Measurements from ENCODE around the gene POGZ. TPM values are rescaled to one million over a fixed set of nuclear protein-coding genes. Genes with fewer than 3 reads are reported as not detected.

Gene POGZ
- total RNA-seq, 1 experiment from 2014 or later, result 76.0 TPM

DNA sequence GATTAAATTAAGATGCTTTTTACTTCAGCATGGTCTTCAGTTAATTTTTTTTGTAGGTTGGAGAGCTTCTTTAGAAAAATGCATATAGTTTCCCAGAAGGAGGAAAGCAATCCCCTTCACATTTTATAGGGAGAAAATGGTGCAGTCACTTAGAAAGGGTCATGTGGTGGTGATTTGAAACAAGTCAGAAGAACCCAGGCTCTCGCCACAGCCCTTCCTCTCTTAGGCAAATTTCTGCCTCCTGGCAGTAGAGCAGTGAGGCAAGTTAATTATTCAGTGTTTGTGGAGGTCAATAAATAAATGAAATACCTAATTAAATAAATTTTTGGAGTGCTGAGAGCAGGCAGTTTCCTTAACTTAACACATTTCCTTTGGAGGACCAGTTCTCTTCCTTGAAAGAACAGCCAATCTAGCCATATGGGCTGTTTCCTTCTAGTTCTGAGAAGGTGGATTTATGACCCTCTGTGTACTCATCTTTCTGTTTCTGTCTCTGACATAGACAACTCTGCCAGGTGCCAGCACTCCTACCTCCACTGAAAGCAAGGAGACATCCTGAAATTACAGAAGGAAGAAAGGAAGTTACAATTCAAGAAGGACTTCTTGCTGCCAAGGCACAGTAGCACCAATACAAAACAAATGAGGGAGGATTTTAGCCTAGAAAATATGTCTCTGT is 19.0 kb upstream of the POGZ start:
- intact Hi-C loops (cut with micrococcal nuclease; ENCODE audit: unreplicated experiment) (no loop called here), in situ Hi-C loops (cut with HindIII; ENCODE audit: low pct_unique_long_range_greater_than_20kb, low sequenced_read_pairs) (no loop called here)
- TF ChIP-seq, protein P1, sequence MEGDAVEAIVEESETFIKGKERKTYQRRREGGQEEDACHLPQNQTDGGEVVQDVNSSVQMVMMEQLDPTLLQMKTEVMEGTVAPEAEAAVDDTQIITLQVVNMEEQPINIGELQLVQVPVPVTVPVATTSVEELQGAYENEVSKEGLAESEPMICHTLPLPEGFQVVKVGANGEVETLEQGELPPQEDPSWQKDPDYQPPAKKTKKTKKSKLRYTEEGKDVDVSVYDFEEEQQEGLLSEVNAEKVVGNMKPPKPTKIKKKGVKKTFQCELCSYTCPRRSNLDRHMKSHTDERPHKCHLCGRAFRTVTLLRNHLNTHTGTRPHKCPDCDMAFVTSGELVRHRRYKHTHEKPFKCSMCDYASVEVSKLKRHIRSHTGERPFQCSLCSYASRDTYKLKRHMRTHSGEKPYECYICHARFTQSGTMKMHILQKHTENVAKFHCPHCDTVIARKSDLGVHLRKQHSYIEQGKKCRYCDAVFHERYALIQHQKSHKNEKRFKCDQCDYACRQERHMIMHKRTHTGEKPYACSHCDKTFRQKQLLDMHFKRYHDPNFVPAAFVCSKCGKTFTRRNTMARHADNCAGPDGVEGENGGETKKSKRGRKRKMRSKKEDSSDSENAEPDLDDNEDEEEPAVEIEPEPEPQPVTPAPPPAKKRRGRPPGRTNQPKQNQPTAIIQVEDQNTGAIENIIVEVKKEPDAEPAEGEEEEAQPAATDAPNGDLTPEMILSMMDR (IDR thresholded peaks at IDR 0.05), result no peak
- TF ChIP-seq TCF7L2 (IDR thresholded peaks at IDR 0.05; ENCODE audit: low read depth, low read length) (no peak), SIN3A (IDR thresholded peaks at IDR 0.05; ENCODE audit: borderline replicate concordance, insufficient read depth, low read depth, low read length) (no peak), POLR2AphosphoS5 (IDR thresholded peaks at IDR 0.05; ENCODE audit: low read depth, low read length) (no peak)
- TF ChIP-seq, protein P2, sequence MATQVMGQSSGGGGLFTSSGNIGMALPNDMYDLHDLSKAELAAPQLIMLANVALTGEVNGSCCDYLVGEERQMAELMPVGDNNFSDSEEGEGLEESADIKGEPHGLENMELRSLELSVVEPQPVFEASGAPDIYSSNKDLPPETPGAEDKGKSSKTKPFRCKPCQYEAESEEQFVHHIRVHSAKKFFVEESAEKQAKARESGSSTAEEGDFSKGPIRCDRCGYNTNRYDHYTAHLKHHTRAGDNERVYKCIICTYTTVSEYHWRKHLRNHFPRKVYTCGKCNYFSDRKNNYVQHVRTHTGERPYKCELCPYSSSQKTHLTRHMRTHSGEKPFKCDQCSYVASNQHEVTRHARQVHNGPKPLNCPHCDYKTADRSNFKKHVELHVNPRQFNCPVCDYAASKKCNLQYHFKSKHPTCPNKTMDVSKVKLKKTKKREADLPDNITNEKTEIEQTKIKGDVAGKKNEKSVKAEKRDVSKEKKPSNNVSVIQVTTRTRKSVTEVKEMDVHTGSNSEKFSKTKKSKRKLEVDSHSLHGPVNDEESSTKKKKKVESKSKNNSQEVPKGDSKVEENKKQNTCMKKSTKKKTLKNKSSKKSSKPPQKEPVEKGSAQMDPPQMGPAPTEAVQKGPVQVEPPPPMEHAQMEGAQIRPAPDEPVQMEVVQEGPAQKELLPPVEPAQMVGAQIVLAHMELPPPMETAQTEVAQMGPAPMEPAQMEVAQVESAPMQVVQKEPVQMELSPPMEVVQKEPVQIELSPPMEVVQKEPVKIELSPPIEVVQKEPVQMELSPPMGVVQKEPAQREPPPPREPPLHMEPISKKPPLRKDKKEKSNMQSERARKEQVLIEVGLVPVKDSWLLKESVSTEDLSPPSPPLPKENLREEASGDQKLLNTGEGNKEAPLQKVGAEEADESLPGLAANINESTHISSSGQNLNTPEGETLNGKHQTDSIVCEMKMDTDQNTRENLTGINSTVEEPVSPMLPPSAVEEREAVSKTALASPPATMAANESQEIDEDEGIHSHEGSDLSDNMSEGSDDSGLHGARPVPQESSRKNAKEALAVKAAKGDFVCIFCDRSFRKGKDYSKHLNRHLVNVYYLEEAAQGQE (IDR thresholded peaks at IDR 0.05; ENCODE audit: insufficient read depth in 1 of 2, low read depth in 2 of 2, low read length in 1 of 2), result no peak
- Histone ChIP-seq H3K4me3 (ENCODE audit: low read depth in 2 of 2, low read length in 2 of 2) (no peak overlapping the region), H3K4me1 (ENCODE audit: control insufficient read depth, insufficient read depth, low read length) (peaks cover 4% of the 10 kb centered on the region), H3K27me3 (ENCODE audit: control insufficient read depth, insufficient read depth, low read length) (no peaks in the 10 kb centered on the region), H3K36me3 (ENCODE audit: control insufficient read depth, insufficient read depth, low read length) (no peaks in the 10 kb centered on the region), H3K9me3 (ENCODE audit: control insufficient read depth, insufficient read depth, low read depth, low read length) (0 out of 2 replicates have a peak, but pooled peaks cover 5% of the 10 kb centered on the region), H3K27ac (ENCODE audit: low read length) (no peak overlapping the region)
- no peak for ATAC-seq
- BruUV-seq (replicated peaks), result no TSS peak
- DNase-seq (ENCODE audit: low read depth, low spot score), result no peak
- POLR2A ChIA-PET, result no interaction called here
- CTCF ChIA-PET, result no interaction called here

DNA sequence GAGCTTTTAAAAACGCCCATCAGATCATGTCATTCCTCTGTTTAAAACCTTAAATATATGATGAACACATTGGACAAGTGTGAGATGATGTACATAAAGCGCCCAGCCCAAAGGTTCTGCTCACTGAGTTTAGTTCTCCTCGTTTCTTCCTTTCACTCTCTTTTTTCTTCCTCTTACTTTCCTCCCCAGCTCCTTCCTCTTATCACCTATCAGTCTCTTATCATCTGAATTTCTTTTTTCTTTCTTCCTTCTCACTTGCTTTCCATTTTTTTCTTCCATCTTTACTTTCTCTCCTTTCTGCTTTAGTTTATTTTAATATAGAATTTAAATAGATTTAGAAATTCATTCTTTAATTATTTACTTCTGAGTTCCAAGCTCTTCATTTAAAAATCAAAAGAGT is 17.8 kb upstream of the POGZ start:
- no peaks in the 10 kb centered on the region for H3K36me3 ChIP-seq (ENCODE audit: control insufficient read depth, insufficient read depth, low read length)
- DNase-seq (ENCODE audit: low read depth, low spot score), result no peak
- intact Hi-C loops (cut with micrococcal nuclease; ENCODE audit: unreplicated experiment), result no loop called here
- no peak overlapping the region for H3K27ac ChIP-seq (ENCODE audit: low read length)
- TF ChIP-seq, protein P2 (IDR thresholded peaks at IDR 0.05; ENCODE audit: insufficient read depth in 1 of 2, low read depth in 2 of 2, low read length in 1 of 2), result no peak
- no peak for TF ChIP-seq POLR2AphosphoS5 (IDR thresholded peaks at IDR 0.05; ENCODE audit: low read depth, low read length)
- TF ChIP-seq, protein P1 (IDR thresholded peaks at IDR 0.05), result no peak
- no peak for TF ChIP-seq SIN3A (IDR thresholded peaks at IDR 0.05; ENCODE audit: borderline replicate concordance, insufficient read depth, low read depth, low read length)
- no peak for TF ChIP-seq TCF7L2 (IDR thresholded peaks at IDR 0.05; ENCODE audit: low read depth, low read length)
- 0 out of 2 replicates have a peak, but pooled peaks cover 3% of the 10 kb centered on the region for H3K9me3 ChIP-seq (ENCODE audit: control insufficient read depth, insufficient read depth, low read depth, low read length)
- in situ Hi-C loops (cut with HindIII; ENCODE audit: low pct_unique_long_range_greater_than_20kb, low sequenced_read_pairs), result no loop called here
- ChIA-PET POLR2A (interaction anchor here (0.6 to 0.7 kb wide), 2 partner anchors 67 to 217 kb away, joined by 3 read pairs; no protein-coding TSS in a partner anchor), CTCF (no interaction called here)
- ATAC-seq, result no peak
- peaks cover 4% of the 10 kb centered on the region for H3K4me1 ChIP-seq (ENCODE audit: control insufficient read depth, insufficient read depth, low read length)
- H3K27me3 ChIP-seq (ENCODE audit: control insufficient read depth, insufficient read depth, low read length), result no peaks in the 10 kb centered on the region
- H3K4me3 ChIP-seq (ENCODE audit: low read depth in 2 of 2, low read length in 2 of 2), result no peak overlapping the region
- BruUV-seq (replicated peaks), result no TSS peak
